ENCODE measurements around the gene AGER. TPM values are rescaled to one million over a fixed set of nuclear protein-coding genes. Genes with fewer than 3 reads are reported as not detected.

AGER gene
- total RNA-seq, 1 donor from 2014 or later = 1.8 TPM

GRCh38 chr6:32179766-32180405 is 4.2 kb downstream of the AGER start:
- intact Hi-C loops (cut with micrococcal nuclease) = no loop called here
- no peak for DNase-seq
- H3K4me3 ChIP-seq = peak overlapping the region; percentile 93
- H3K4me1 ChIP-seq = peaks cover 85% of the 10 kb centered on the region
- H3K9me3 ChIP-seq (replicated peaks) = no peaks in the 10 kb centered on the region
- no peaks in the 10 kb centered on the region for H3K27me3 ChIP-seq (ENCODE audit: low read depth)
- peak overlapping the region; percentile 97 for H3K27ac ChIP-seq (replicated peaks)
- no peak for TF ChIP-seq CTCF (IDR thresholded peaks at IDR 0.05; ENCODE audit: borderline replicate concordance)
- peaks cover 30% of the 10 kb centered on the region for H3K36me3 ChIP-seq

GRCh38 chr6:32178547-32179440 is 5.3 kb downstream of the AGER start:
- Histone ChIP-seq H3K4me3 (peak overlapping the region; percentile 93), H3K36me3 (peaks cover 30% of the 10 kb centered on the region), H3K27ac (replicated peaks) (peak overlapping the region; percentile 97), H3K9me3 (replicated peaks) (no peaks in the 10 kb centered on the region), H3K27me3 (ENCODE audit: low read depth) (no peaks in the 10 kb centered on the region), H3K4me1 (peaks cover 81% of the 10 kb centered on the region)
- TF ChIP-seq CTCF (IDR thresholded peaks at IDR 0.05; ENCODE audit: borderline replicate concordance) = no peak
- intact Hi-C loops (cut with micrococcal nuclease) = no loop called here
- DNase-seq = no peak

GRCh38 chr6:32177788-32178546 is 6.1 kb downstream of the AGER start, which contains the start of gene RNF5:
Gene RNF5 (plus strand): TSS chr6:32178405. CDS start chr6:32178512, 107 bp downstream.
- Histone ChIP-seq H3K4me3 (peak within 1 kb of the TSS; percentile 93), H3K36me3 (peaks cover 28% of the 10 kb centered on the region), H3K9me3 (replicated peaks) (no peaks in the 10 kb centered on the region), H3K27ac (replicated peaks) (peak within 1 kb of the TSS; percentile 97), H3K27me3 (ENCODE audit: low read depth) (no peaks in the 10 kb centered on the region), H3K4me1 (peaks cover 77% of the 10 kb centered on the region)
- intact Hi-C loops (cut with micrococcal nuclease) = no loop called here
- DNase-seq = peak; percentile 95
- no peak for TF ChIP-seq CTCF (IDR thresholded peaks at IDR 0.05; ENCODE audit: borderline replicate concordance)

GRCh38 chr6:32177183-32177787 is 6.8 kb downstream of the AGER start:
- DNase-seq = no peak
- Histone ChIP-seq H3K4me1 (peaks cover 70% of the 10 kb centered on the region), H3K36me3 (peaks cover 22% of the 10 kb centered on the region), H3K27ac (replicated peaks) (peak overlapping the region; percentile 97), H3K4me3 (peak overlapping the region; percentile 93), H3K27me3 (ENCODE audit: low read depth) (no peaks in the 10 kb centered on the region), H3K9me3 (replicated peaks) (no peaks in the 10 kb centered on the region)
- TF ChIP-seq CTCF (IDR thresholded peaks at IDR 0.05; ENCODE audit: borderline replicate concordance) = no peak
- intact Hi-C loops (cut with micrococcal nuclease) = no loop called here

Data from left ventricle myocardium inferior (tissue), 1 donor.